ENCODE data around the gene LUM. TPM values are rescaled to one million over a fixed set of nuclear protein-coding genes. Genes with fewer than 3 reads are reported as not detected.
"Not testable (repeated sequence)": the region's sequence is repeated elsewhere in the genome, so short reads cannot be mapped to it uniquely, and the experiment has no call there.

The LUM gene
- total RNA-seq, 1 experiment from 2014 or later = not detected

DNA sequence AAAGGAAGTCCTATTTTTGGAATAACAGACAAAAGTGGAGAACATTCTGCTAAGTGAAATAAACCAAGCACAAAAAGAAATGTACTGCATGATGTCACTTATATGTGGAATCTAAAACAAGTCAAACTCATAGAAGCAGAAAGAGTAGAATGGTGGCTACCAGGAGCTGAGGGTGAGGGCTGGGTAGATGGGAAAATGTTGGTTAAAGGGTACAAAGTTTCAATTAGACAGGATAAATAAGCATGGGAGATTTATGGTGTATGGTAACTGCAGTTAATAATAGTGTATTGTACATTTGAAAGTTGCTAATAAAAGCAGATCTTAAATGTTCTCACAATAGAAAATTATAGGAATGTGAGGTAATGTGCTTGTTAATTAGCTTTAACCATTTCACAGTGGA lies 12.8 kb downstream of the LUM start:
- Histone ChIP-seq H3K9me3 (ENCODE audit: low read length) (no peaks in the 10 kb centered on the region), H3K36me3 (ENCODE audit: insufficient read depth, low read length) (no peaks in the 10 kb centered on the region), H2AFZ (ENCODE audit: low read length) (no peak overlapping the region), H3K4me3 (ENCODE audit: low read length) (no peak overlapping the region), H3K4me1 (ENCODE audit: low read length) (peaks cover 11% of the 10 kb centered on the region), H3K9me2 (replicated peaks; ENCODE audit: insufficient read depth, low read length) (no peaks in the 10 kb centered on the region), H3K4me2 (ENCODE audit: low read depth, low read length, poor library complexity, severe bottlenecking) (peak overlapping the region; percentile 4), H3K9ac (ENCODE audit: low read length) (no peak overlapping the region), H3K27ac (ENCODE audit: low read length) (no peak overlapping the region), H3K79me2 (ENCODE audit: low read length) (no peaks in the 10 kb centered on the region), H3K27me3 (ENCODE audit: low read length) (no peaks in the 10 kb centered on the region), H4K20me1 (ENCODE audit: insufficient read depth, low read depth, low read length) (no peaks in the 10 kb centered on the region)
- DNase-seq = no peak

DNA sequence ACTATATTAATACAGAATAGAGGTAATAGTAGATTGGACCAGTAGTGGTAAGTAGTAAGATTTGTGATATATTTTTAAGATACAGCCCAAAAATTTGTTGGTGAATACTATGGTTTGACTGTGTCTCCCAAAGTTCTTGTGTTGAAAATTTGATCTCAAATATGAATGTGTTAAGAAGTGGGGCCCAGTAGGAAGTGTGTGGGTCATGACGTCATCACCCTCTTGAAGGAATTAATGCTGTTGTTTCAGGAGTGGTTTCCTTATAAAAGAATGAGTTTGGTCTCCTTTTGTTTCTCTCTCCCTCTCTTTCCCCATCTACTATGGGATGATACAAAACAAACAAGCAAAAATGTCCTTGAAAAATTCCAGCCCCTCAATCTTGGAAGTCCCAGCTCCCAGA lies 16.3 kb downstream of the LUM start:
- Histone ChIP-seq H3K79me2 (ENCODE audit: low read length) (no peaks in the 10 kb centered on the region), H2AFZ (ENCODE audit: low read length) (no peak overlapping the region), H3K4me2 (ENCODE audit: low read depth, low read length, poor library complexity, severe bottlenecking) (no peak overlapping the region), H3K36me3 (ENCODE audit: insufficient read depth, low read length) (no peaks in the 10 kb centered on the region), H3K27ac (ENCODE audit: low read length) (no peak overlapping the region), H3K9ac (ENCODE audit: low read length) (no peak overlapping the region), H4K20me1 (ENCODE audit: insufficient read depth, low read depth, low read length) (no peaks in the 10 kb centered on the region), H3K4me3 (ENCODE audit: low read length) (no peak overlapping the region), H3K9me3 (ENCODE audit: low read length) (no peaks in the 10 kb centered on the region; the same call in 1 of the 2 replicates), H3K9me2 (replicated peaks; ENCODE audit: insufficient read depth, low read length) (no peaks in the 10 kb centered on the region), H3K27me3 (ENCODE audit: low read length) (no peaks in the 10 kb centered on the region), H3K4me1 (ENCODE audit: low read length) (peaks cover 8% of the 10 kb centered on the region)
- DNase-seq = no peak

DNA sequence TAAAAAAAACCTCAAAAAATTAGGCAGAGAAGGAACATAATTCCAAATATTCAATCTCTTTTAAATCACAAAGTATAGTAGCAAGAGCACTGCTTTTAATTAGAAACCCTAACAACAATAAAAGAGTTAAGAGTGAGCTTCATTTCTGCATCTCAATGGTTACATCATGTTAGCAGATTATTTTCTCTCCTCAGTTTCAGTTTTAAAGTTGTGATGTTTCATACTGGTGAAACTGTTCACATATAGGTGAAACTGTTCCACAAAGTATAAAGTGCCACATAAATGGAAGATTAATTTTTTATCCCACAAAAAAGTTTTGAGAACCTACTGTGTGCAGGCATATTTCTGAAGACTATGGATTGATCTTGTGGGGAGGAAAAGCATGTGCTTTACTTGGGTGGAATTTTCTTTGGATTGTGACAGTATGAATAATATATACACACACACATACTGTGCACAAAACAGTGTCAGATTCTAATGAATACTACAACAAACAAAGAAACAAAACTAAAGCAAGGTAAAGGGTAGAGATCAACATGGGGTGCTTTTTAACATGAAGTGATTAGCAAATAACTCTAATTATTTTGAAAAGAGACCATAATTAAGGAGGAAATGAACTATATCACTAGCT lies 17.1 kb downstream of the LUM start:
- Histone ChIP-seq H3K79me2 (ENCODE audit: low read length) (no peaks in the 10 kb centered on the region), H3K4me2 (ENCODE audit: low read depth, low read length, poor library complexity, severe bottlenecking) (no peak overlapping the region), H4K20me1 (ENCODE audit: insufficient read depth, low read depth, low read length) (no peaks in the 10 kb centered on the region), H3K27me3 (ENCODE audit: low read length) (no peaks in the 10 kb centered on the region), H3K9me2 (replicated peaks; ENCODE audit: insufficient read depth, low read length) (no peaks in the 10 kb centered on the region), H3K36me3 (ENCODE audit: insufficient read depth, low read length) (no peaks in the 10 kb centered on the region), H3K9me3 (ENCODE audit: low read length) (no peaks in the 10 kb centered on the region; the same call in none of the 2 replicates), H3K27ac (ENCODE audit: low read length) (no peak overlapping the region), H3K4me1 (ENCODE audit: low read length) (peaks cover 8% of the 10 kb centered on the region), H2AFZ (ENCODE audit: low read length) (no peak overlapping the region), H3K9ac (ENCODE audit: low read length) (no peak overlapping the region), H3K4me3 (ENCODE audit: low read length) (no peak overlapping the region)
- DNase-seq = no peak

DNA sequence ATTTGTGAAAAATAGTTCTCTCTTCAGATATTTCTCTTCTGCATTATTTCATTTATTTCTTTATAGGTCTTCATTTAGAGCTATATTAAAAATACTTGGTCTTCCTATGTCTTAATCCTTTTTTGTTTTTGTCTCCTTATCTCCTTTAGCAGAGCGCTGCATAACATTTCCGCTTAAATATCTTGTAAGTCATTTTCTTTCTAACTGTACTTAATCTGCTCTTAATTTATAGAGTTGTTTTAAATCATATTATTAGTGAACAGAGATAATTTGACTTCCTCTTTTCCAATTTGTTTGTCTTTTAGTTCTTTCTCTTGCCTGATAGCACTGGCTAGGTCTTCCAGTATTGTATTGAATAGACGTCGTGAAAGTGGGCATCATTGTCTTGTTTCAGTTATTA lies 18.0 kb downstream of the LUM start:
- Histone ChIP-seq H3K4me3 (ENCODE audit: low read length) (no peak overlapping the region), H3K4me1 (ENCODE audit: low read length) (peaks cover 4% of the 10 kb centered on the region), H3K79me2 (ENCODE audit: low read length) (no peaks in the 10 kb centered on the region), H2AFZ (ENCODE audit: low read length) (no peak overlapping the region), H3K9me2 (replicated peaks; ENCODE audit: insufficient read depth, low read length) (no peaks in the 10 kb centered on the region), H3K9me3 (ENCODE audit: low read length) (no peaks in the 10 kb centered on the region; the same call in none of the 2 replicates), H4K20me1 (ENCODE audit: insufficient read depth, low read depth, low read length) (no peaks in the 10 kb centered on the region), H3K36me3 (ENCODE audit: insufficient read depth, low read length) (no peaks in the 10 kb centered on the region), H3K4me2 (ENCODE audit: low read depth, low read length, poor library complexity, severe bottlenecking) (no peak overlapping the region), H3K27me3 (ENCODE audit: low read length) (no peaks in the 10 kb centered on the region), H3K27ac (ENCODE audit: low read length) (no peak overlapping the region), H3K9ac (ENCODE audit: low read length) (no peak overlapping the region)
- DNase-seq = no peak

DNA sequence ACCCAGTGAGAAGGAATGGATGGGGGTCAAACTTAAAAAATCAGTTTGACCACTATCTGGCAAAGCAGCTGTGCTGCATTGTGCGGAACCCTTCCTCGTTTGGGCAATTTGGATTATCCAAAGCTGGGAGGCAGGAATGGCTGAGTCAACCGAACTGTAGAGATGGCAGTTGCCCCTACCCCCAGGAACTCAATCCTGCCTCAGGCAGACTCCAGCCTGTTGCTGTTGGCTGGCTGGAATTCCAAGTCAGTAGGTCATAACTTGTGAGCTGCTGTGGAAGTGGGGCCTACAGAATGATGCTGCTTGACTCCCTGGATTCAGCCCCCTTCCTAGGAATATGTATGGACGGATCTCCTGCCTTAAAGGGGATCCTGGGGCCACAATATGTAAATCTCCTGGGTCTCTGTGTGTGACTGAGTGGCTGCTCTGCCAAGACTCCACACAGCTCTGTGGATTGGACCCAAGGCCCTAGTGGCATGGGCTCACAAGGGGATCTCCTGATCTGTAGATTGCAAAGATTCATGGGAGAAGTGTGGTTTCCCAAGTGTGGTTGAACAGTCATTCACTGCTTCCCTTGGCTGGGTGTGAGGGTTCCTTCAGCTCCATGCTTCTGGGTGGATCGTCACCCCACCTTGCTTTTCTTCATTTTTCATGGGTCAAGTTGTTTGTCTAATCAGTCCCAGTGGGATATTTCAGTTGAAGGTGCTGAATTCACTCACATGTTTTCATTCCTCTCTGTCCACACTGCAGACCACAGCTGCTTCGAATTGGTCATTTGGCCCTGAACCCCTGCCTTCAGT lies 19.2 kb downstream of the LUM start:
- no peaks in the 10 kb centered on the region for H3K27me3 ChIP-seq (ENCODE audit: low read length)
- no peak overlapping the region for H3K4me3 ChIP-seq (ENCODE audit: low read length)
- no peak overlapping the region for H3K4me2 ChIP-seq (ENCODE audit: low read depth, low read length, poor library complexity, severe bottlenecking)
- no peaks in the 10 kb centered on the region for H3K36me3 ChIP-seq (ENCODE audit: insufficient read depth, low read length)
- H4K20me1 ChIP-seq (ENCODE audit: insufficient read depth, low read depth, low read length) = no peaks in the 10 kb centered on the region
- no peaks in the 10 kb centered on the region for H3K9me2 ChIP-seq (replicated peaks; ENCODE audit: insufficient read depth, low read length)
- no peaks in the 10 kb centered on the region; the same call in none of the 2 replicates for H3K9me3 ChIP-seq (ENCODE audit: low read length)
- H2AFZ ChIP-seq (ENCODE audit: low read length) = no peak overlapping the region
- H3K4me1 ChIP-seq (ENCODE audit: low read length) = no peaks in the 10 kb centered on the region
- no peak for DNase-seq
- no peaks in the 10 kb centered on the region for H3K79me2 ChIP-seq (ENCODE audit: low read length)
- H3K27ac ChIP-seq (ENCODE audit: low read length) = no peak overlapping the region
- H3K9ac ChIP-seq (ENCODE audit: low read length) = no peak overlapping the region

DNA sequence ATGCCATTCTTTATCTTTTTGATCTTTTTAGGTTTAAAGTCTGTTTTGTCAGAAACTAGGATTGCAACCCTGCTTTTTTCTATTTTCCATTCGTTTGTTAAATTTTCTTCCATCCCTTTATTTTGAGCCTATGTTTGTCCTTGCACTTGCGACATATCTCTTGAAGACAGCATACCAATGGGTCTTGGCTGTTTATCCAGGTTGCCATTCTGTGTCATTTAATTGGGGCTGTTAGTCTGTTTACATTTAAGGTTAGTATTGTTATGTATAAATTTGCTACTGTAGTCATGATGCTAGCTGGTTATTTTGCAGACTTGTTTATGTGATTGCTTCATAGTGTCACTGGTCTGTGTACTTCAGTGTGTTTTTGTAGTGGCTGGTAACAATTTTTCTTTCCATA lies 21.3 kb downstream of the LUM start:
- H3K27ac ChIP-seq (ENCODE audit: low read length); H3K27me3 ChIP-seq (ENCODE audit: low read length); H4K20me1 ChIP-seq (ENCODE audit: insufficient read depth, low read depth, low read length); H3K9ac ChIP-seq (ENCODE audit: low read length); H3K36me3 ChIP-seq (ENCODE audit: insufficient read depth, low read length); H3K9me2 ChIP-seq (replicated peaks; ENCODE audit: insufficient read depth, low read length); H3K4me1 ChIP-seq (ENCODE audit: low read length); H3K4me3 ChIP-seq (ENCODE audit: low read length); DNase-seq; H3K4me2 ChIP-seq (ENCODE audit: low read depth, low read length, poor library complexity, severe bottlenecking); H3K9me3 ChIP-seq (ENCODE audit: low read length); H2AFZ ChIP-seq (ENCODE audit: low read length); H3K79me2 ChIP-seq (ENCODE audit: low read length): not testable (repeated sequence)

DNA sequence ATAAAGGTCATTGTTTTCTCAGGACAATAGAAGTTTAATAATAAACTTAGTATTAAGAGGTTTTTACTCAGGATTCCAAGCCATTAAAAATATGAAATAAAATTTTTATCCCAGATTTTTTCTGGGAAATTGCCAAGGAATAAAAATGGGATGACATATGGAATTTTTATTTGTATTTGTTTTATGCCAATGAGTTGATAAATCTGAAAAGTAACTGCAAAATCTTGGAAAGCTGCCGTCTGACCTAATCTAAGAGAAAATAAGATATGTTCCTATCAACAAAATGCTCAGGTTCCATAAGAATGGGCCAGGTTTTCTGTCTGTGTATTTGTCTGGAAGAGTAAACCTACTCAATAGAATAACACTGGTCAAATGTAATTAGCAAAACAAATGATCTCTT lies 31.3 kb downstream of the LUM start:
- no peaks in the 10 kb centered on the region for H3K36me3 ChIP-seq (ENCODE audit: insufficient read depth, low read length)
- no peak overlapping the region for H3K9ac ChIP-seq (ENCODE audit: low read length)
- H3K27me3 ChIP-seq (ENCODE audit: low read length) = no peaks in the 10 kb centered on the region
- no peak overlapping the region for H3K4me2 ChIP-seq (ENCODE audit: low read depth, low read length, poor library complexity, severe bottlenecking)
- no peak overlapping the region for H3K4me3 ChIP-seq (ENCODE audit: low read length)
- no peaks in the 10 kb centered on the region for H3K9me2 ChIP-seq (replicated peaks; ENCODE audit: insufficient read depth, low read length)
- no peak for DNase-seq
- H2AFZ ChIP-seq (ENCODE audit: low read length) = no peak overlapping the region
- no peaks in the 10 kb centered on the region for H3K9me3 ChIP-seq (ENCODE audit: low read length)
- no peak overlapping the region for H3K27ac ChIP-seq (ENCODE audit: low read length)
- no peaks in the 10 kb centered on the region for H3K79me2 ChIP-seq (ENCODE audit: low read length)
- no peaks in the 10 kb centered on the region for H3K4me1 ChIP-seq (ENCODE audit: low read length)
- H4K20me1 ChIP-seq (ENCODE audit: insufficient read depth, low read depth, low read length) = no peaks in the 10 kb centered on the region

DNA sequence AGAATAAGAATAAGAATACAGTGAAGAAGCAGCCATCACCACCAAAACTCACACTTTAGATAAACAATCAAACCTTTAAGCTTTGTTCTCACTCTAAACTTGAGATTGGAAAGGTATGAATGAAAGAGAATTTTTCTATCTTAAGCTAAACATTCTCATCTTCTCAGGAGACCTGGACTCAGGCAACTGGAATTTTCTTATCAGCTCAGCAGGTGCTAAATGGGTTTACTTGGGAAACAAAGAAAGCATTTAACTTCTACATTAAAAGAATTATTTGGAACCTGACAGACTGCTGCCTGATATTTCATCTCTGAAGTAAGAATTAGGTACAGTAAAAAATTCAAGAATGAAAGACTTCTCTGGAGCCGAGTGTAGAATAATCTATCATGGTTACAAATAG lies 32.8 kb downstream of the LUM start:
- no peak overlapping the region for H3K4me2 ChIP-seq (ENCODE audit: low read depth, low read length, poor library complexity, severe bottlenecking)
- H3K9ac ChIP-seq (ENCODE audit: low read length) = no peak overlapping the region
- no peaks in the 10 kb centered on the region for H3K4me1 ChIP-seq (ENCODE audit: low read length)
- H3K27me3 ChIP-seq (ENCODE audit: low read length) = no peaks in the 10 kb centered on the region
- no peak overlapping the region for H3K4me3 ChIP-seq (ENCODE audit: low read length)
- H3K27ac ChIP-seq (ENCODE audit: low read length) = no peak overlapping the region
- DNase-seq = no peak
- no peak overlapping the region for H2AFZ ChIP-seq (ENCODE audit: low read length)
- H4K20me1 ChIP-seq (ENCODE audit: insufficient read depth, low read depth, low read length) = no peaks in the 10 kb centered on the region
- H3K9me3 ChIP-seq (ENCODE audit: low read length) = no peaks in the 10 kb centered on the region
- H3K79me2 ChIP-seq (ENCODE audit: low read length) = no peaks in the 10 kb centered on the region
- no peaks in the 10 kb centered on the region for H3K9me2 ChIP-seq (replicated peaks; ENCODE audit: insufficient read depth, low read length)
- H3K36me3 ChIP-seq (ENCODE audit: insufficient read depth, low read length) = no peaks in the 10 kb centered on the region

All from Karpas-422 (cell line).